ENCODE results near the gene HSD17B4. TPM values are rescaled to one million over a fixed set of nuclear protein-coding genes. Genes with fewer than 3 reads are reported as not detected.

HSD17B4 gene
- total and polyA plus RNA-seq, 2 of the 13 experiments (the other 11 are each of a cell fraction or from before 2014, with no cell fraction given): 178 to 399 TPM

- TF ChIP-seq ZNF484 (CRISPR knock-in tag; IDR thresholded peaks at IDR 0.05; ENCODE audit: borderline replicate concordance, low read depth) (no peak), NFKB2 (CRISPR knock-in tag; IDR thresholded peaks at IDR 0.05; ENCODE audit: borderline replicate concordance) (peak; percentile 77; the same call in 1 of the 2 replicates), HNF4A (CRISPR knock-in tag; IDR thresholded peaks at IDR 0.05) (peak; percentile 92), NR2F1 (CRISPR knock-in tag; IDR thresholded peaks at IDR 0.05) (peak; percentile 20 to 34; a peak in 1 of 4 replicates), STAG1 (CRISPR knock-in tag; IDR thresholded peaks at IDR 0.05) (no peak), SMARCE1 (IDR thresholded peaks at IDR 0.05; ENCODE audit: borderline replicate concordance) (no peak), ZNF839 (CRISPR knock-in tag; IDR thresholded peaks at IDR 0.05; ENCODE audit: borderline replicate concordance) (peak; percentile 65; the same call in 1 of the 2 replicates), MTF1 (CRISPR knock-in tag; IDR thresholded peaks at IDR 0.05) (no peak), MEF2D (CRISPR knock-in tag; IDR thresholded peaks at IDR 0.05) (peak; percentile 32), ZNF136 (CRISPR knock-in tag; IDR thresholded peaks at IDR 0.05; ENCODE audit: low read depth) (peak; percentile 43; the same call in 1 of the 2 replicates), GATA4 (IDR thresholded peaks at IDR 0.05; ENCODE audit: borderline replicate concordance, low read depth) (peak; percentile 90; the same call in 1 of the 2 replicates), ZBTB38 (CRISPR knock-in tag; IDR thresholded peaks at IDR 0.05) (no peak; the same call in 1 of the 2 replicates), ZNF33B (CRISPR knock-in tag; IDR thresholded peaks at IDR 0.05) (no peak; the same call in 1 of the 2 replicates), ZNF431 (CRISPR knock-in tag; IDR thresholded peaks at IDR 0.05; ENCODE audit: borderline replicate concordance, low read depth) (peak; percentile 60; the same call in 1 of the 2 replicates), ZNF619 (CRISPR knock-in tag; IDR thresholded peaks at IDR 0.05) (peak; percentile 89; the same call in 1 of the 2 replicates)
- TF ChIP-seq, protein P1, sequence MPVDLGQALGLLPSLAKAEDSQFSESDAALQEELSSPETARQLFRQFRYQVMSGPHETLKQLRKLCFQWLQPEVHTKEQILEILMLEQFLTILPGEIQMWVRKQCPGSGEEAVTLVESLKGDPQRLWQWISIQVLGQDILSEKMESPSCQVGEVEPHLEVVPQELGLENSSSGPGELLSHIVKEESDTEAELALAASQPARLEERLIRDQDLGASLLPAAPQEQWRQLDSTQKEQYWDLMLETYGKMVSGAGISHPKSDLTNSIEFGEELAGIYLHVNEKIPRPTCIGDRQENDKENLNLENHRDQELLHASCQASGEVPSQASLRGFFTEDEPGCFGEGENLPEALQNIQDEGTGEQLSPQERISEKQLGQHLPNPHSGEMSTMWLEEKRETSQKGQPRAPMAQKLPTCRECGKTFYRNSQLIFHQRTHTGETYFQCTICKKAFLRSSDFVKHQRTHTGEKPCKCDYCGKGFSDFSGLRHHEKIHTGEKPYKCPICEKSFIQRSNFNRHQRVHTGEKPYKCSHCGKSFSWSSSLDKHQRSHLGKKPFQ (CRISPR knock-in tag; IDR thresholded peaks at IDR 0.05; ENCODE audit: insufficient replicate concordance): no peak
- TF ChIP-seq, protein P2, sequence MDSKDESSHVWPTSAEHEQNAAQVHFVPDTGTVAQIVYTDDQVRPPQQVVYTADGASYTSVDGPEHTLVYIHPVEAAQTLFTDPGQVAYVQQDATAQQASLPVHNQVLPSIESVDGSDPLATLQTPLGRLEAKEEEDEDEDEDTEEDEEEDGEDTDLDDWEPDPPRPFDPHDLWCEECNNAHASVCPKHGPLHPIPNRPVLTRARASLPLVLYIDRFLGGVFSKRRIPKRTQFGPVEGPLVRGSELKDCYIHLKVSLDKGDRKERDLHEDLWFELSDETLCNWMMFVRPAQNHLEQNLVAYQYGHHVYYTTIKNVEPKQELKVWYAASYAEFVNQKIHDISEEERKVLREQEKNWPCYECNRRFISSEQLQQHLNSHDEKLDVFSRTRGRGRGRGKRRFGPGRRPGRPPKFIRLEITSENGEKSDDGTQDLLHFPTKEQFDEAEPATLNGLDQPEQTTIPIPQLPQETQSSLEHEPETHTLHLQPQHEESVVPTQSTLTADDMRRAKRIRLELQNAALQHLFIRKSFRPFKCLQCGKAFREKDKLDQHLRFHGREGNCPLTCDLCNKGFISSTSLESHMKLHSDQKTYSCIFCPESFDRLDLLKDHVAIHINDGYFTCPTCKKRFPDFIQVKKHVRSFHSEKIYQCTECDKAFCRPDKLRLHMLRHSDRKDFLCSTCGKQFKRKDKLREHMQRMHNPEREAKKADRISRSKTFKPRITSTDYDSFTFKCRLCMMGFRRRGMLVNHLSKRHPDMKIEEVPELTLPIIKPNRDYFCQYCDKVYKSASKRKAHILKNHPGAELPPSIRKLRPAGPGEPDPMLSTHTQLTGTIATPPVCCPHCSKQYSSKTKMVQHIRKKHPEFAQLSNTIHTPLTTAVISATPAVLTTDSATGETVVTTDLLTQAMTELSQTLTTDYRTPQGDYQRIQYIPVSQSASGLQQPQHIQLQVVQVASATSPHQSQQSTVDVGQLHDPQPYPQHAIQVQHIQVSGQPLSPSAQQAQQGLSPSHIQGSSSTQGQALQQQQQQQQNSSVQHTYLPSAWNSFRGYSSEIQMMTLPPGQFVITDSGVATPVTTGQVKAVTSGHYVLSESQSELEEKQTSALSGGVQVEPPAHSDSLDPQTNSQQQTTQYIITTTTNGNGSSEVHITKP (CRISPR knock-in tag; IDR thresholded peaks at IDR 0.05; ENCODE audit: low read depth): peak; percentile 50; the same call in 1 of the 2 replicates
Measured at GRCh38 chr5:119452373-119453039, at the start of gene HSD17B4 (continued).
